H9 (cell line): ENCODE results near the gene PKN1. TPM values are rescaled to one million over a fixed set of nuclear protein-coding genes. Genes with fewer than 3 reads are reported as not detected.

Experiments
- DNase-seq: peaks from one replicate; pipeline ENCODE4 v3.0.0-alpha.2; 2017
- H2AFZ ChIP-seq: one replicate; pipeline ENCODE4 v1.6.1; 2013; ENCODE audit warnings: mild to moderate bottlenecking, low read length, control low read depth, moderate library complexity
- H2AK5ac ChIP-seq: 2 replicates; pipeline ENCODE4 v1.6.1; 2013; ENCODE audit warnings: low read length, control low read depth, mixed read lengths; ENCODE audit not compliant: insufficient read length
- H2BK120ac ChIP-seq: one replicate; pipeline ENCODE4 v1.6.1; 2013; ENCODE audit warnings: low read depth, mild to moderate bottlenecking, low read length, control low read depth, inconsistent platforms; ENCODE audit not compliant: poor library complexity, severe bottlenecking
- H2BK12ac ChIP-seq: 2 replicates; pipeline ENCODE4 v1.6.1; 2013; ENCODE audit warnings: low read length, control low read depth, mixed read lengths, low read depth; ENCODE audit not compliant: insufficient read length
- H2BK15ac ChIP-seq: 2 replicates; pipeline ENCODE4 v1.6.1; 2013; ENCODE audit warnings: low read depth, low read length, control low read depth
- H2BK20ac ChIP-seq: one replicate; pipeline ENCODE4 v1.6.1; 2013; ENCODE audit warnings: low read depth, mild to moderate bottlenecking, low read length, control low read depth, inconsistent platforms; ENCODE audit not compliant: poor library complexity, severe bottlenecking
- H2BK5ac ChIP-seq: 2 replicates; pipeline ENCODE4 v1.6.1; 2013; ENCODE audit warnings: low read length, control low read depth, mixed read lengths; ENCODE audit not compliant: insufficient read length
- H3K14ac ChIP-seq: 2 replicates; pipeline ENCODE4 v1.6.1; 2013; ENCODE audit warnings: low read length, control low read depth; ENCODE audit not compliant: insufficient read depth
- H3K18ac ChIP-seq: 2 replicates; pipeline ENCODE4 v1.6.1; 2013; ENCODE audit warnings: low read depth, mild to moderate bottlenecking, mixed read lengths, low read length, control low read depth; ENCODE audit not compliant: insufficient read length
- H3K23ac ChIP-seq: 2 replicates; pipeline ENCODE4 v1.6.1; 2013; ENCODE audit warnings: low read length, control low read depth, mixed read lengths, low read depth; ENCODE audit not compliant: insufficient read length
- H3K23me2 ChIP-seq: 2 replicates; pipeline ENCODE4 v1.6.1; 2013; ENCODE audit warnings: low read depth, mild to moderate bottlenecking, mixed read lengths, low read length, control low read depth; ENCODE audit not compliant: insufficient read length, poor library complexity, severe bottlenecking
- H3K27ac ChIP-seq: 2 replicates; pipeline ENCODE4 v1.5.1; 2013; ENCODE audit warnings: low read length, control low read depth, mixed read lengths, low read depth; ENCODE audit not compliant: insufficient read length
- H3K27me3 ChIP-seq: 2 replicates; pipeline ENCODE4 v1.6.1; 2013; ENCODE audit warnings: low read length, control low read depth, inconsistent platforms; ENCODE audit not compliant: insufficient read depth
- H3K4ac ChIP-seq: 2 replicates; pipeline ENCODE4 v1.6.1; 2013; ENCODE audit warnings: low read depth, mild to moderate bottlenecking, control low read depth, inconsistent platforms, low read length, moderate library complexity
- H3K4me1 ChIP-seq: 2 replicates; pipeline ENCODE4 v1.6.1; 2013; ENCODE audit warnings: low read length, control low read depth, inconsistent platforms; ENCODE audit not compliant: insufficient read depth
- H3K4me2 ChIP-seq: 2 replicates; pipeline ENCODE4 v1.6.1; 2013; ENCODE audit warnings: low read length, control low read depth, mixed read lengths; ENCODE audit not compliant: insufficient read length, insufficient read depth
- H3K56ac ChIP-seq: 2 replicates; pipeline ENCODE4 v1.6.1; 2013; ENCODE audit warnings: low read depth, mild to moderate bottlenecking, mixed read lengths, low read length, control low read depth; ENCODE audit not compliant: insufficient read length
- H3K79me1 ChIP-seq: 2 replicates; pipeline ENCODE4 v1.6.1; 2013; ENCODE audit warnings: low read depth, mild to moderate bottlenecking, moderate library complexity, low read length, control low read depth, inconsistent platforms; ENCODE audit not compliant: insufficient read depth, poor library complexity, severe bottlenecking
- H3K79me2 ChIP-seq: 2 replicates; pipeline ENCODE4 v1.6.1; 2013; ENCODE audit warnings: low read length, control low read depth, inconsistent platforms; ENCODE audit not compliant: insufficient read depth
- H3K9ac ChIP-seq: 2 replicates; pipeline ENCODE4 v1.6.1; 2013; ENCODE audit warnings: low read length, control low read depth, mixed read lengths; ENCODE audit not compliant: insufficient read length; ENCODE audit errors: extremely low read depth
- H3K9me3 ChIP-seq: one replicate; pipeline ENCODE4 v1.6.1; 2013; ENCODE audit warnings: low read depth, low read length, inconsistent platforms; ENCODE audit not compliant: control insufficient read depth
- H3T11ph ChIP-seq: one replicate; pipeline ENCODE4 v1.6.1; 2013; ENCODE audit warnings: mild to moderate bottlenecking, low read length, control low read depth, inconsistent platforms
- H4K20me1 ChIP-seq: one replicate; pipeline ENCODE4 v1.6.1; 2013; ENCODE audit not compliant: control insufficient read depth, insufficient read length, insufficient read depth
- H4K5ac ChIP-seq: 2 replicates; pipeline ENCODE4 v1.6.1; 2013; ENCODE audit warnings: low read depth, mild to moderate bottlenecking, mixed read lengths, low read length, control low read depth; ENCODE audit not compliant: insufficient read length
- H4K8ac ChIP-seq: replicated peaks from 2 replicates; pipeline ENCODE4 v1.6.1; 2013; ENCODE audit warnings: low read length, control low read depth, mixed read lengths, low read depth; ENCODE audit not compliant: insufficient read length
- H4K91ac ChIP-seq: 2 replicates; pipeline ENCODE4 v1.6.1; 2013; ENCODE audit warnings: low read depth, mild to moderate bottlenecking, moderate library complexity, mixed read lengths, low read length, control low read depth; ENCODE audit not compliant: insufficient read length
- H3K27ac Mint-ChIP-seq, 3 experiments: 2 replicates in 2 of 3; 3 replicates in 1 of 3; pipeline ENCODE4 v1.8.0; 2020 to 2021; ENCODE audit warnings: mixed read lengths in 3 of 3, mild to moderate bottlenecking in 1 of 3, moderate library complexity in 1 of 3
- H3K27me3 Mint-ChIP-seq: 2 replicates; pipeline ENCODE4 v1.8.0; 2021; ENCODE audit warnings: low read depth, mild to moderate bottlenecking, moderate library complexity, mixed read lengths
- H3K36me3 Mint-ChIP-seq, 3 experiments: 2 replicates in 2 of 3; 3 replicates in 1 of 3; pipeline ENCODE4 v1.8.0; 2020 to 2021; ENCODE audit warnings: low read depth in 3 of 3, mixed read lengths in 3 of 3; ENCODE audit not compliant: insufficient read depth in 1 of 3
- H3K4me1 Mint-ChIP-seq, 2 experiments: 2 replicates each; pipeline ENCODE4 v1.8.0; 2020; ENCODE audit warnings: mixed read lengths in 2 of 2
- H3K4me3 Mint-ChIP-seq, 2 experiments: 2 replicates in 1 of 2; 3 replicates in 1 of 2; pipeline ENCODE4 v1.8.0; 2020 to 2021; ENCODE audit warnings: mild to moderate bottlenecking in 2 of 2, mixed read lengths in 2 of 2, moderate library complexity in 1 of 2
- H3K9me3 Mint-ChIP-seq, 2 experiments: 2 replicates in 1 of 2; 3 replicates in 1 of 2; pipeline ENCODE4 v1.8.0; 2020; ENCODE audit warnings: mild to moderate bottlenecking in 2 of 2, mixed read lengths in 2 of 2, moderate library complexity in 1 of 2
- CTCF ChIP-seq: fragments of 200-600 bp; sonication (generic); conservative IDR thresholded peaks from 3 replicates; pipeline ENCODE4 v1.8.0; 2021; ENCODE audit warnings: antibody characterized with exemption, mild to moderate bottlenecking
- WGBS: extraction: QIAGEN DNeasy Blood & Tissue Kit; methylation state at CpG from one replicate; pipeline ENCODE4 v1.1.7; 2013; ENCODE audit warnings: missing lambda C conversion rate, low lambda C conversion rate, mixed read lengths; ENCODE audit not compliant: insufficient read length; ENCODE audit errors: extremely low coverage; 5-methylcytosine and 5-hydroxymethylcytosine counted together
- total RNA-seq: library from RNA; stranded (reverse); gene quantifications from 2 replicates; pipeline ENCODE4 v1.2.1, GENCODE V29; 2021

Gene PKN1
- total RNA-seq, 1 experiment from 2014 or later: 159 TPM

- Mint-ChIP-seq H3K4me3 (peak overlapping the region; percentile 87 to 94), H3K27me3 (no peaks in the 10 kb centered on the region; the same call in none of the 2 replicates), H3K36me3 (peaks cover 10 to 20% (median 14%) of the 10 kb centered on the region in 3 experiments; a peak in 6 of 7 replicates), H3K9me3 (no peaks in the 10 kb centered on the region), H3K27ac (peak overlapping the region; percentile 22 to 57 (median 42); a peak in 5 of 7 replicates), H3K4me1 (peaks cover 22% of the 10 kb centered on the region in 2 experiments)
- H2AFZ ChIP-seq: no peak overlapping the region
- H3K27me3 ChIP-seq: no peaks in the 10 kb centered on the region
- H2BK12ac ChIP-seq: no peak overlapping the region
- no peak overlapping the region for H3K9ac ChIP-seq
- no peak overlapping the region for H3K4ac ChIP-seq
- TF ChIP-seq CTCF: no peak
- H2BK20ac ChIP-seq: no peak overlapping the region
- H2BK15ac ChIP-seq: no peak overlapping the region
- no peak overlapping the region for H2AK5ac ChIP-seq
- no peak overlapping the region for H3T11ph ChIP-seq
- no peak overlapping the region for H2BK120ac ChIP-seq
- H4K20me1 ChIP-seq: no peaks in the 10 kb centered on the region
- H3K4me2 ChIP-seq: peak overlapping the region; percentile 3
- peaks cover 2% of the 10 kb centered on the region; the same call in 1 of the 2 replicates for H3K79me2 ChIP-seq
- H3K23me2 ChIP-seq: peaks cover 4% of the 10 kb centered on the region
- H3K23ac ChIP-seq: no peak overlapping the region
- H3K18ac ChIP-seq: no peak overlapping the region
- peaks cover 4% of the 10 kb centered on the region; the same call in 1 of the 2 replicates for H3K4me1 ChIP-seq
- DNase-seq: no peak
- no peak overlapping the region for H3K14ac ChIP-seq
- no peak overlapping the region for H4K5ac ChIP-seq
- no peak overlapping the region for H3K56ac ChIP-seq
- no peak overlapping the region for H4K8ac ChIP-seq
- no peaks in the 10 kb centered on the region for H3K9me3 ChIP-seq
- H2BK5ac ChIP-seq: no peak overlapping the region
- no peak overlapping the region for H3K27ac ChIP-seq
- no peak overlapping the region for H4K91ac ChIP-seq
- H3K79me1 ChIP-seq: peaks cover 3% of the 10 kb centered on the region
- no CpG with 5 or more reads among the region's 7 CpGs for WGBS
These were observed 63.7 kb downstream of the PKN1 start for GRCh38 chr19:14496834-14497227.
